ENCODE results near the gene TSSC4. TPM values are rescaled to one million over a fixed set of nuclear protein-coding genes. Genes with fewer than 3 reads are reported as not detected.

Gene TSSC4
- total RNA-seq, 1 donor from 2014 or later: 48.4 TPM

DNA sequence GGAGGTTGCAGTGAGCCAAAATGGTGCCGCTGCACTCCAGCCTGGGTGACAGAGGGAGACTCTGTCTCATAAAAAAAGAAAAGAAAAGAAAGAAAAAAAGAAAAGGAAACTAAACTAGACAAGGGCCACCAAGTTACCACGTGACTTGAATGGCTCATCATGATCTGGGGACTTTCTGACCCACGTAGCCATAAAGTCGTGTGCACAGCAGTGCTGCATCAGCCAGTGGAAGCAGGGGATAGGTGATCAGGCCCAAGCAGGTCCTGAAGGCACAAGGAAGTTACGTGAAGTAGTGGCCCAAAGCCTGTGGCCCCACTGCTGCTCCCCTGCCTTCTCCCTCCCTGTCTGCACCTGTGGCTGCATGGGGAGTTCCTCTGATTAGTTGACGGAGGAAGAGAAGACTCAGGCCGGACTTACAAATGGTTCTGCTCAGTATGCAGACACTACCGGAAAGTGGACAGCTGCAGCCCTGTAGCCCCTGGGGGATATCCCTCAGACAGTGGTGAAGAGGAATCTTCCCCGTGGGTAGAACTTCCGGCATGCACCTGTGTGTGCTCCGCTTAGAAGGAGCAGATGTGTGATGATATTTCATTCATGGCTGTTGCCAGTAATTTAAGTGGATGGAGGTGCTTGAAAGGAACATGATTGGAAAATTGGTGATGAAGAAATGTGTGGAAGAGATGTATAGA lies 41.7 kb upstream of the TSSC4 start:
- Mint-ChIP-seq H3K36me3 (ENCODE audit: low read depth, unreplicated experiment) (peaks cover 8% of the 10 kb centered on the region), H3K4me3 (ENCODE audit: unreplicated experiment) (peak overlapping the region; percentile 13), H3K27me3 (ENCODE audit: unreplicated experiment) (peaks cover 16% of the 10 kb centered on the region), H3K9me3 (ENCODE audit: unreplicated experiment) (no peaks in the 10 kb centered on the region), H3K27ac (ENCODE audit: unreplicated experiment) (no peak overlapping the region), H3K4me1 (ENCODE audit: unreplicated experiment) (no peaks in the 10 kb centered on the region)
- TF ChIP-seq, protein P1, sequence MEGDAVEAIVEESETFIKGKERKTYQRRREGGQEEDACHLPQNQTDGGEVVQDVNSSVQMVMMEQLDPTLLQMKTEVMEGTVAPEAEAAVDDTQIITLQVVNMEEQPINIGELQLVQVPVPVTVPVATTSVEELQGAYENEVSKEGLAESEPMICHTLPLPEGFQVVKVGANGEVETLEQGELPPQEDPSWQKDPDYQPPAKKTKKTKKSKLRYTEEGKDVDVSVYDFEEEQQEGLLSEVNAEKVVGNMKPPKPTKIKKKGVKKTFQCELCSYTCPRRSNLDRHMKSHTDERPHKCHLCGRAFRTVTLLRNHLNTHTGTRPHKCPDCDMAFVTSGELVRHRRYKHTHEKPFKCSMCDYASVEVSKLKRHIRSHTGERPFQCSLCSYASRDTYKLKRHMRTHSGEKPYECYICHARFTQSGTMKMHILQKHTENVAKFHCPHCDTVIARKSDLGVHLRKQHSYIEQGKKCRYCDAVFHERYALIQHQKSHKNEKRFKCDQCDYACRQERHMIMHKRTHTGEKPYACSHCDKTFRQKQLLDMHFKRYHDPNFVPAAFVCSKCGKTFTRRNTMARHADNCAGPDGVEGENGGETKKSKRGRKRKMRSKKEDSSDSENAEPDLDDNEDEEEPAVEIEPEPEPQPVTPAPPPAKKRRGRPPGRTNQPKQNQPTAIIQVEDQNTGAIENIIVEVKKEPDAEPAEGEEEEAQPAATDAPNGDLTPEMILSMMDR (IDR thresholded peaks at IDR 0.05; ENCODE audit: unreplicated experiment): no peak
- DNase-seq (ENCODE audit: low spot score): no peak

DNA sequence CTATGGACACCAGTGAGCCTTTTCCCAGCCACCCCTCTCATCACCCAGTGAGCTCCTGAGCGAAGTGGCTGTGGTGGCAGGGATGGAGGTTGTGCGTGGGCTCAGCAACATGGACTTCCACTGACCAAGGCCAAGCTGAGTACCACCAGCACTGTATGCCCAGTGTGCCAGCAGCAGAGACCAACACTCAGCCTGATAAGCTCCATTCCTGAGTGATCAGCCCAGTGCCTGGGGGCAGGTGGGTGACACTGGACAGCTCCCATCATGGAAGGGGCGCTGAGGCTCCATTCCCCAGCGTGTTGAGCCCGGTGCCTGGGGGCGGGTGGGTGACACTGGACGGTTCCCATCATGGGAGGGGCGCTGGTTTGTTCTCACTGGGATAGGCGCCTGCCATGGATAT lies 41.0 kb upstream of the TSSC4 start:
- Mint-ChIP-seq H3K4me3 (ENCODE audit: unreplicated experiment) (no peak overlapping the region), H3K9me3 (ENCODE audit: unreplicated experiment) (no peaks in the 10 kb centered on the region), H3K27me3 (ENCODE audit: unreplicated experiment) (peaks cover 16% of the 10 kb centered on the region), H3K27ac (ENCODE audit: unreplicated experiment) (no peak overlapping the region), H3K4me1 (ENCODE audit: unreplicated experiment) (no peaks in the 10 kb centered on the region), H3K36me3 (ENCODE audit: low read depth, unreplicated experiment) (peaks cover 8% of the 10 kb centered on the region)
- TF ChIP-seq, protein P1 (IDR thresholded peaks at IDR 0.05; ENCODE audit: unreplicated experiment): no peak
- no peak for DNase-seq (ENCODE audit: low spot score)

DNA sequence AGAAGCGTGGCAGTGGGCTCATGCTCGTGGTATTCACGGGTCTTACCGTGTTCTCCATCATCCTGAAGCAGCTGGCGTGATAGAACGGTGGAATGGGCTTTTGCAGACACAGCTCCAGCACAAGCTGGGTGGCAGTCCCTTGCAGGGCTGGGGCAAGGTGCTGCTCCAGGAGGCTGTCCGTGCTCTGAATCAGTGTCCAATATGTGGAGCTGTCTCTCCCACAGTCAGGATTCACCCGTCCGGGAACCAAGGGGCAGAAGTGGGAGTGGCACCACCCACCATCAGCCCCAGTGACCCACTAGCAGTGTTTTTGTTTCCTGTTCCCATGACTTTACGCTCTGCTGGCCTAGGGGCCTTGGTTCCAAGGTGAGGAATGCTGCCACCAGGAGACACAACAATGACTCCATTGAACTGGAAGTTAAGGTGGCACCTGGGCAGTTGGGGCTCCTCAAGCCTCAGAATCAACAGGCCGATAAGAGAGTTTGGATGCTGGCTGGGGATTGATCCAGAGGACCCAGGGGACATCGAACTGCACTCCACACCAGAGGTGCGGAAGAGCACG lies 40.4 kb upstream of the TSSC4 start:
- TF ChIP-seq, protein P1 (IDR thresholded peaks at IDR 0.05; ENCODE audit: unreplicated experiment): no peak
- Mint-ChIP-seq H3K4me3 (ENCODE audit: unreplicated experiment) (no peak overlapping the region), H3K4me1 (ENCODE audit: unreplicated experiment) (no peaks in the 10 kb centered on the region), H3K9me3 (ENCODE audit: unreplicated experiment) (no peaks in the 10 kb centered on the region), H3K27me3 (ENCODE audit: unreplicated experiment) (peaks cover 17% of the 10 kb centered on the region), H3K36me3 (ENCODE audit: low read depth, unreplicated experiment) (peaks cover 13% of the 10 kb centered on the region), H3K27ac (ENCODE audit: unreplicated experiment) (no peak overlapping the region)
- DNase-seq (ENCODE audit: low spot score): no peak

DNA sequence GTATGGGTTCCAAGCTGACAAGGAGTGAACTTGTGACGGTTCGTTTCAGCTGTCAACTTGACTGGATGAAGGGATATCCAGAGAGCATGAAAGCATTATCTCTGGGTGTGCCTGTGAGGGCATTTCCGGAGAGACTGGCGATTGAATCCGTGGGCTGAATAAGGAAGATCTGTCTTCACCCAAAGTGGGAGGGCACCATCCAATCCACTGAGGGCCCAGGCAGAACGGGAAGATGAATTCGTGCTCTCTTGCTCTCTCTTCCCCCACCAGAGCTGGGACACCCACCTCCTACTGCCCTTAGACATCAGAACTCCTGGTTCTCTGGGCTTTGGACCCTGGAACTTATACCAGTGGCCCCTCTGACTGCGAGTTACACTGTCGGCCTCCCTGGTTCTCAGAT lies 39.0 kb upstream of the TSSC4 start:
- no peak overlapping the region for H3K27ac Mint-ChIP-seq (ENCODE audit: unreplicated experiment)
- peaks cover 10% of the 10 kb centered on the region for H3K36me3 Mint-ChIP-seq (ENCODE audit: low read depth, unreplicated experiment)
- H3K27me3 Mint-ChIP-seq (ENCODE audit: unreplicated experiment): peaks cover 17% of the 10 kb centered on the region
- H3K4me3 Mint-ChIP-seq (ENCODE audit: unreplicated experiment): no peak overlapping the region
- no peaks in the 10 kb centered on the region for H3K9me3 Mint-ChIP-seq (ENCODE audit: unreplicated experiment)
- H3K4me1 Mint-ChIP-seq (ENCODE audit: unreplicated experiment): no peaks in the 10 kb centered on the region
- TF ChIP-seq, protein P1 (IDR thresholded peaks at IDR 0.05; ENCODE audit: unreplicated experiment): no peak
- no peak for DNase-seq (ENCODE audit: low spot score)

DNA sequence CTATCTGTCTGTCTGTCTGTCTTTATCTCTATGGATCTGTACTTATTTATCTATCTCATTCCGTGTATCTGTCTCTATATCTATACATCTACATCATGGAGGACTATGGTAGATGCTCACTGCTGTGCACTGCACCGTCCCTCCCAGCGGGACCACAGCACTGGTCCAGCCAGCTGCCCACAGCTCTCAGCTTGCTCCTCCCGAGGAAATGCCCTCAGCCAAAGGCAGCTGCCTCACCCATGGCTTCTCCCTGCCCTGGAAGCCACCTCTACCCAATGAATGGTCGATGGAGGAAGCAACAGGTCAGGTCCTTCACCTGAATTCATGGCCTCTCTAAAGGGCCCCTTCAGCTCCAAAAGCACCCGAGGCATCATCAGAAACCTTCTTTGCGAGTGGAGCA lies 38.1 kb upstream of the TSSC4 start:
- no peaks in the 10 kb centered on the region for H3K4me1 Mint-ChIP-seq (ENCODE audit: unreplicated experiment)
- H3K36me3 Mint-ChIP-seq (ENCODE audit: low read depth, unreplicated experiment): peaks cover 8% of the 10 kb centered on the region
- TF ChIP-seq, protein P1 (IDR thresholded peaks at IDR 0.05; ENCODE audit: unreplicated experiment): no peak
- no peaks in the 10 kb centered on the region for H3K9me3 Mint-ChIP-seq (ENCODE audit: unreplicated experiment)
- no peak overlapping the region for H3K27ac Mint-ChIP-seq (ENCODE audit: unreplicated experiment)
- peaks cover 13% of the 10 kb centered on the region for H3K27me3 Mint-ChIP-seq (ENCODE audit: unreplicated experiment)
- DNase-seq (ENCODE audit: low spot score): no peak
- H3K4me3 Mint-ChIP-seq (ENCODE audit: unreplicated experiment): no peak overlapping the region

Measured in endothelial cell (in vitro differentiated cells).